GM18502 (cell line): Measurements from ENCODE around the gene LGMN.

Experiments used
- ATAC-seq: cut with Tn5 transposase; IDR thresholded peaks from one replicate; pipeline ENCODE4 v1.9.1; 2021; ENCODE audit warnings: mild to moderate bottlenecking; ENCODE audit not compliant: unreplicated experiment, poor library complexity

The LGMN gene

DNA sequence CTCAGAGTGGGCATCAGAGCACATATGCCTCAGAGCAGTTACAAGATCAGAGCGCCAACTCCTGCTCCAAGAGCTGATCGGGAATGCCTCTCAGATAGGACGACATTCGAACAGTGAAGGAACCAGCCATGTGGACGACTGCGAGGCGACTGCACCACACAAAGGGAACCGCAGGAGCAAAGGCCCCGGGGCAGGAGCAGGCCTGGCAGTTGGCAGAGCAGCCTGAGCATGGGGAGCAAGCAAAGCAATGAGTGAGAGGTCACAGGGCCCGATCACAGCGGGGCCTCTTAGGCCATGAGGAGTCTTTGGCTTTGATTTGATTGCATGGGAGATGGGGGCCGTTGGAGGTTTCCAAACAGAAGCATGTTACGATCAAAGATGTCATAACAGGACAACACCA is 90.3 kb downstream of the LGMN start:
- no peak for ATAC-seq

DNA sequence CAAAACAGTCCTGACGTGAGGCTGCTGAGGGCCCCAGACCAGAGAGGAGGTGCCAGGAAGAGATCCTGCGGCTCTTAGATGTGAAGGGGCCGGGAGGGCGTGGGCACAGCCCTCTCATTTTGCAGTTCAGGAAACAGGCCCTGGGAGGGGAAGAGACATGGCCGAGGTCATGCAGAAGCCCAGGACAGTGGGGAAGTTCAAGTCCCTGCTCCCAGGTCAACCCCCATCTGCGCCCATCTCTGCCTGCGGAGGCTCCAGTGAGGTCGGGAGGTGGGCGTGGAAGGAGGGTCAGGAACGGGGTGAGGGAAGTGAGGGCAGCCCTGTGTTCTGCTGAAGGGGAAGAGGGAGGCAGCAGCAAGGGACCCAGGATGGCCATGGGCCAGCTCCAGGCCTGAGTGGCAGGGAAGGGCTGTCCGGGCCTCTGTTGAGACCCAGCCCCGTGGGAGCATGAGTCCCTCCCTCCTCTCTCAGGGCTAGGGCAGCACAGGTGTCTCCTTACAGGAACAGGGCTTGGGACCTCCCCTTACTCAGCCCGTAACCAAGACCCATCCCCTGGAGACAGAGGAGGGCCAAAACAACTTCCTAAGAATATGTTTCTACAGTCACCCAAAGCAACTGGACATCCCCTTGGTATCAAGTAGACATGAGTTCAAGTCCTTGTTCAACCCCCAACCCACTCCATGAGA is 90.8 kb downstream of the LGMN start:
- ATAC-seq = no peak

GRCh38 chr14:92656306-92657081 is 91.9 kb downstream of the LGMN start:
- no peak for ATAC-seq

- no peak for ATAC-seq
Measured at GRCh38 chr14:92655419-92656201, 92.8 kb downstream of the LGMN start.

GRCh38 chr14:92654239-92654901 is 94.1 kb downstream of the LGMN start:
- no peak for ATAC-seq
